HL-60/S4 treated with retinoic acid at 250 ng/mL for 4 days and 3 days (cell line): ENCODE measurements around the gene ADD1.

ENCODE experiments used
- in situ Hi-C: fragments of 300-500 bp; cut with MboI; formaldehyde crosslinking; loops from 2 replicates; pipeline ENCODE4 v1.7.0; 2022; ENCODE audit warnings: low sequenced_read_pairs

ADD1 gene

GRCh38 chr4:2820216-2820982 lies 23.2 kb upstream of the ADD1 start:
- in situ Hi-C loops: no loop called here

- in situ Hi-C loops: no loop called here
These were observed 21.0 kb upstream of the ADD1 start for GRCh38 chr4:2822461-2823300.

GRCh38 chr4:2823301-2823670 lies 20.4 kb upstream of the ADD1 start:
- in situ Hi-C loops: no loop called here

- in situ Hi-C loops: no loop called here
These were observed 19.8 kb upstream of the ADD1 start for GRCh38 chr4:2823671-2824328.

GRCh38 chr4:2824329-2824835 lies 19.3 kb upstream of the ADD1 start:
- in situ Hi-C loops: no loop called here

- in situ Hi-C loops: no loop called here
These were observed 18.7 kb upstream of the ADD1 start for GRCh38 chr4:2824836-2825381.

- in situ Hi-C loops: no loop called here
These were observed 17.9 kb upstream of the ADD1 start for GRCh38 chr4:2825740-2826139.

GRCh38 chr4:2827071-2827873 lies 16.4 kb upstream of the ADD1 start:
- in situ Hi-C loops: no loop called here

GRCh38 chr4:2827874-2828751 lies 15.5 kb upstream of the ADD1 start:
- in situ Hi-C loops: no loop called here

- in situ Hi-C loops: no loop called here
These were observed 14.9 kb upstream of the ADD1 start for GRCh38 chr4:2828758-2829181.

- in situ Hi-C loops: no loop called here
These were observed 14.2 kb upstream of the ADD1 start for GRCh38 chr4:2829321-2829932.

GRCh38 chr4:2829933-2830451 lies 13.7 kb upstream of the ADD1 start:
- in situ Hi-C loops: no loop called here

GRCh38 chr4:2830632-2831610 lies 12.7 kb upstream of the ADD1 start:
- in situ Hi-C loops: no loop called here

GRCh38 chr4:2831611-2832308 lies 11.9 kb upstream of the ADD1 start:
- in situ Hi-C loops: no loop called here

GRCh38 chr4:2832309-2832980 lies 11.2 kb upstream of the ADD1 start:
- in situ Hi-C loops: no loop called here

- in situ Hi-C loops: no loop called here
These were observed 10.5 kb upstream of the ADD1 start for GRCh38 chr4:2832981-2833670.
